ENCODE measurements around the gene CYB561D2. TPM values are rescaled to one million over a fixed set of nuclear protein-coding genes. Genes with fewer than 3 reads are reported as not detected.

The CYB561D2 gene
- total and polyA plus RNA-seq, 2 of the 13 experiments (the other 11 are each of a cell fraction or from before 2014, with no cell fraction given) = 11.1 to 17.2 TPM

GRCh38 chr3:50337175-50337861 is 13.3 kb upstream of the CYB561D2 start (continued):
- TF ChIP-seq ARNTL (CRISPR knock-in tag; IDR thresholded peaks at IDR 0.05) (peak; percentile 93), ZNF501 (CRISPR knock-in tag; IDR thresholded peaks at IDR 0.05) (peak; percentile 92), MNT (IDR thresholded peaks at IDR 0.05) (peak; percentile 81), SAP130 (CRISPR knock-in tag; IDR thresholded peaks at IDR 0.05; ENCODE audit: low read depth) (peak; percentile 97), ZFP90 (CRISPR knock-in tag; IDR thresholded peaks at IDR 0.05; ENCODE audit: borderline replicate concordance) (peak; percentile 63; the same call in 1 of the 2 replicates), ZNF274 (CRISPR knock-in tag; IDR thresholded peaks at IDR 0.05) (0 out of 2 replicates have a peak, but pooled peaks have one; percentile 46), YY1 (IDR thresholded peaks at IDR 0.05; ENCODE audit: insufficient read depth, insufficient replicate concordance, low read depth, low read length) (peak; percentile 12), MED8 (CRISPR knock-in tag; IDR thresholded peaks at IDR 0.05; ENCODE audit: insufficient replicate concordance) (peak; percentile 7), ZNF546 (CRISPR knock-in tag; conservative IDR thresholded peaks at IDR 0.05) (peak; percentile 99), ZNF800 (CRISPR knock-in tag; IDR thresholded peaks at IDR 0.05) (peak; percentile 64), TMF1 (CRISPR knock-in tag; IDR thresholded peaks at IDR 0.05; ENCODE audit: low read depth) (peak; percentile 91), EEA1 (CRISPR knock-in tag; IDR thresholded peaks at IDR 0.05; ENCODE audit: borderline replicate concordance) (no peak), FLYWCH1 (CRISPR knock-in tag; IDR thresholded peaks at IDR 0.05) (no peak), RNF2 (conservative IDR thresholded peaks at IDR 0.05; ENCODE audit: low read depth) (peak; percentile 86)
- TF ChIP-seq, protein P1, sequence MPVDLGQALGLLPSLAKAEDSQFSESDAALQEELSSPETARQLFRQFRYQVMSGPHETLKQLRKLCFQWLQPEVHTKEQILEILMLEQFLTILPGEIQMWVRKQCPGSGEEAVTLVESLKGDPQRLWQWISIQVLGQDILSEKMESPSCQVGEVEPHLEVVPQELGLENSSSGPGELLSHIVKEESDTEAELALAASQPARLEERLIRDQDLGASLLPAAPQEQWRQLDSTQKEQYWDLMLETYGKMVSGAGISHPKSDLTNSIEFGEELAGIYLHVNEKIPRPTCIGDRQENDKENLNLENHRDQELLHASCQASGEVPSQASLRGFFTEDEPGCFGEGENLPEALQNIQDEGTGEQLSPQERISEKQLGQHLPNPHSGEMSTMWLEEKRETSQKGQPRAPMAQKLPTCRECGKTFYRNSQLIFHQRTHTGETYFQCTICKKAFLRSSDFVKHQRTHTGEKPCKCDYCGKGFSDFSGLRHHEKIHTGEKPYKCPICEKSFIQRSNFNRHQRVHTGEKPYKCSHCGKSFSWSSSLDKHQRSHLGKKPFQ (CRISPR knock-in tag; IDR thresholded peaks at IDR 0.05; ENCODE audit: insufficient replicate concordance) = peak; percentile 88
- TF ChIP-seq, protein P2, sequence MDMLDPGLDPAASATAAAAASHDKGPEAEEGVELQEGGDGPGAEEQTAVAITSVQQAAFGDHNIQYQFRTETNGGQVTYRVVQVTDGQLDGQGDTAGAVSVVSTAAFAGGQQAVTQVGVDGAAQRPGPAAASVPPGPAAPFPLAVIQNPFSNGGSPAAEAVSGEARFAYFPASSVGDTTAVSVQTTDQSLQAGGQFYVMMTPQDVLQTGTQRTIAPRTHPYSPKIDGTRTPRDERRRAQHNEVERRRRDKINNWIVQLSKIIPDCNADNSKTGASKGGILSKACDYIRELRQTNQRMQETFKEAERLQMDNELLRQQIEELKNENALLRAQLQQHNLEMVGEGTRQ (IDR thresholded peaks at IDR 0.05; ENCODE audit: low read depth, low read length) = no peak
- TF ChIP-seq, protein P2 (CRISPR knock-in tag; IDR thresholded peaks at IDR 0.05; ENCODE audit: borderline replicate concordance) = peak; percentile 38; the same call in 1 of the 2 replicates
- TF ChIP-seq, protein P3, sequence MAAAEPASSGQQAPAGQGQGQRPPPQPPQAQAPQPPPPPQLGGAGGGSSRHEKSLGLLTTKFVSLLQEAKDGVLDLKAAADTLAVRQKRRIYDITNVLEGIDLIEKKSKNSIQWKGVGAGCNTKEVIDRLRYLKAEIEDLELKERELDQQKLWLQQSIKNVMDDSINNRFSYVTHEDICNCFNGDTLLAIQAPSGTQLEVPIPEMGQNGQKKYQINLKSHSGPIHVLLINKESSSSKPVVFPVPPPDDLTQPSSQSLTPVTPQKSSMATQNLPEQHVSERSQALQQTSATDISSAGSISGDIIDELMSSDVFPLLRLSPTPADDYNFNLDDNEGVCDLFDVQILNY (CRISPR knock-in tag; conservative IDR thresholded peaks at IDR 0.05) = peak; percentile 79
- TF ChIP-seq, protein P4, sequence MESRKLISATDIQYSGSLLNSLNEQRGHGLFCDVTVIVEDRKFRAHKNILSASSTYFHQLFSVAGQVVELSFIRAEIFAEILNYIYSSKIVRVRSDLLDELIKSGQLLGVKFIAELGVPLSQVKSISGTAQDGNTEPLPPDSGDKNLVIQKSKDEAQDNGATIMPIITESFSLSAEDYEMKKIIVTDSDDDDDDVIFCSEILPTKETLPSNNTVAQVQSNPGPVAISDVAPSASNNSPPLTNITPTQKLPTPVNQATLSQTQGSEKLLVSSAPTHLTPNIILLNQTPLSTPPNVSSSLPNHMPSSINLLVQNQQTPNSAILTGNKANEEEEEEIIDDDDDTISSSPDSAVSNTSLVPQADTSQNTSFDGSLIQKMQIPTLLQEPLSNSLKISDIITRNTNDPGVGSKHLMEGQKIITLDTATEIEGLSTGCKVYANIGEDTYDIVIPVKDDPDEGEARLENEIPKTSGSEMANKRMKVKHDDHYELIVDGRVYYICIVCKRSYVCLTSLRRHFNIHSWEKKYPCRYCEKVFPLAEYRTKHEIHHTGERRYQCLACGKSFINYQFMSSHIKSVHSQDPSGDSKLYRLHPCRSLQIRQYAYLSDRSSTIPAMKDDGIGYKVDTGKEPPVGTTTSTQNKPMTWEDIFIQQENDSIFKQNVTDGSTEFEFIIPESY (CRISPR knock-in tag; IDR thresholded peaks at IDR 0.05) = peak; percentile 42; the same call in 1 of the 2 replicates
